ENCODE measurements around the gene NALF2. TPM values are rescaled to one million over a fixed set of nuclear protein-coding genes. Genes with fewer than 3 reads are reported as not detected.

NALF2 gene
- total RNA-seq, 1 experiment from 2014 or later, result 9.7 TPM

DNA sequence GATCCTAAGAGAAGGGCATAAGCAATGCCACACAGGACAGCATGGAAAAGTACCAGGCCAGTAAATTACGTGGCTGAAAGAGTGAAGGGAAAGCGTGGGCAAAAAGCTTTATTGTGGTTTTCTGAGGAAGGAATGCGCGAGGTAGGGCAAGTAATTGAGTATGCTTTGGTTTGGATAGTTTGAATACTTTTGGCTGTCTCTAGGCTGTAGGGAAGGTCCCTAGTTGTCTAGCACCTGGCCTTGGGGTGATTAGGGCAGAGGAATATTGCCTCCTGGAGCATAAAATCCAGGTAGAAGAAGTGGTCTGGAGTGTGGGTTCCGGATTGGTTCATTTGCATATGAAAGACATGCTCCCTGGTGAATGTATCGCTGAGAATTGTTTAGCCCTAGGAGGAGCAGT, 46.4 kb upstream of the NALF2 start:
- H3K9me3 Mint-ChIP-seq, result peaks cover 48 to 51% of the 10 kb centered on the region in 2 experiments
- H3K4ac ChIP-seq (ENCODE audit: low read depth, low read length), result no peak overlapping the region
- no peak overlapping the region for H2BK12ac ChIP-seq (ENCODE audit: insufficient read length, low read depth, low read length)
- peaks cover 0 to 4% (median 1%) of the 10 kb centered on the region in 3 experiments; a peak in 1 of 7 replicates for H3K36me3 Mint-ChIP-seq (ENCODE audit: insufficient read depth in 1 of 3, low read depth in 3 of 3)
- H2AFZ ChIP-seq (ENCODE audit: low read length), result no peak overlapping the region
- H3K27me3 Mint-ChIP-seq (ENCODE audit: low read depth), result peaks cover 5% of the 10 kb centered on the region
- H3K9ac ChIP-seq (ENCODE audit: extremely low read depth, insufficient read length, low read length), result no peak overlapping the region
- no peak overlapping the region for H3K14ac ChIP-seq (ENCODE audit: insufficient read depth, low read length)
- peaks cover 6% of the 10 kb centered on the region for H3K9me3 ChIP-seq (ENCODE audit: control insufficient read depth, low read depth, low read length)
- no peak overlapping the region for H3K4me2 ChIP-seq (ENCODE audit: insufficient read depth, insufficient read length, low read length)
- no peak overlapping the region for H4K5ac ChIP-seq (ENCODE audit: insufficient read length, low read depth, low read length)
- H3K4me1 Mint-ChIP-seq, result 0 out of 4 replicates have a peak, but pooled peaks cover 0 to 2% of the 10 kb centered on the region in 2 experiments
- no peaks in the 10 kb centered on the region for H3K4me1 ChIP-seq (ENCODE audit: insufficient read depth, low read length)
- no peak overlapping the region for H3K56ac ChIP-seq (ENCODE audit: insufficient read length, low read depth, low read length)
- no peaks in the 10 kb centered on the region for H4K20me1 ChIP-seq (ENCODE audit: control insufficient read depth, insufficient read depth, insufficient read length)
- H3K79me2 ChIP-seq (ENCODE audit: insufficient read depth, low read length), result no peaks in the 10 kb centered on the region
- H3T11ph ChIP-seq (ENCODE audit: low read length), result no peak overlapping the region
- no peaks in the 10 kb centered on the region for H3K79me1 ChIP-seq (ENCODE audit: insufficient read depth, low read depth, low read length, poor library complexity, severe bottlenecking)
- WGBS (ENCODE audit: extremely low coverage, insufficient read length, low lambda C conversion rate), result no CpG with 5 or more reads among the region's 6 CpGs
- no peak overlapping the region for H3K27ac ChIP-seq (ENCODE audit: insufficient read length, low read depth, low read length)
- H2BK15ac ChIP-seq (ENCODE audit: low read depth, low read length), result no peak overlapping the region
- H2BK20ac ChIP-seq (ENCODE audit: low read depth, low read length, poor library complexity, severe bottlenecking), result no peak overlapping the region
- H3K27ac Mint-ChIP-seq, result no peak overlapping the region
- no peak for TF ChIP-seq CTCF (conservative IDR thresholded peaks at IDR 0.05)
- no peak overlapping the region for H3K23ac ChIP-seq (ENCODE audit: insufficient read length, low read depth, low read length)
- no peak overlapping the region for H3K18ac ChIP-seq (ENCODE audit: insufficient read length, low read depth, low read length)
- no peak overlapping the region for H2BK5ac ChIP-seq (ENCODE audit: insufficient read length, low read length)
- no peak overlapping the region for H2AK5ac ChIP-seq (ENCODE audit: insufficient read length, low read length)
- no peaks in the 10 kb centered on the region for H3K27me3 ChIP-seq (ENCODE audit: insufficient read depth, low read length)
- H3K23me2 ChIP-seq (ENCODE audit: insufficient read length, low read depth, low read length, poor library complexity, severe bottlenecking), result no peaks in the 10 kb centered on the region
- no peak overlapping the region for H4K91ac ChIP-seq (ENCODE audit: insufficient read length, low read depth, low read length)
- no peak overlapping the region for H2BK120ac ChIP-seq (ENCODE audit: low read depth, low read length, poor library complexity, severe bottlenecking)
- no peak overlapping the region for H3K4me3 Mint-ChIP-seq
- DNase-seq, result no peak
- H4K8ac ChIP-seq (replicated peaks; ENCODE audit: insufficient read length, low read depth, low read length), result no peak overlapping the region

All from H9 (cell line).